Spleen (tissue), 11 donors: ENCODE measurements around the gene ACOX3. TPM values are rescaled to one million over a fixed set of nuclear protein-coding genes. Genes with fewer than 3 reads are reported as not detected.

Source experiments
- DNase-seq: peaks from one replicate; pipeline ENCODE4 v3.0.0-alpha.2; 2020
- H3K27ac ChIP-seq, 8 donors: fragments of 200-600 bp; sonication (generic) in 7 of 8; 1 replicate in 4 of 8; 2 replicates in 4 of 8; pipeline versions ENCODE4 v1.5.0 to v1.8.0; 2016 to 2021; ENCODE audit warnings: inconsistent platforms in 4 of 8, mild to moderate bottlenecking in 4 of 8, moderate library complexity in 1 of 8
- H3K27me3 ChIP-seq, 7 donors: fragments of 200-600 bp; sonication (generic) in 6 of 7; replicated peaks in 1 of 7; 1 replicate in 4 of 7; 2 replicates in 3 of 7; pipeline versions ENCODE4 v1.5.0 to v1.8.0; 2016 to 2021; ENCODE audit warnings: inconsistent platforms in 3 of 7, mild to moderate bottlenecking in 1 of 7
- H3K36me3 ChIP-seq, 6 donors: fragments of 200-600 bp; sonication (generic) in 5 of 6; 1 replicate in 4 of 6; 2 replicates in 2 of 6; pipeline versions ENCODE4 v1.5.0 to v1.8.0; 2016 to 2021; ENCODE audit warnings: inconsistent platforms in 2 of 6
- H3K4me1 ChIP-seq, 6 donors: fragments of 200-600 bp; sonication (generic) in 5 of 6; 1 replicate in 3 of 6; 2 replicates in 3 of 6; pipeline versions ENCODE4 v1.5.0 to v1.8.0; 2016 to 2021; ENCODE audit warnings: inconsistent platforms in 3 of 6
- H3K4me3 ChIP-seq, 8 donors: fragments of 200-600 bp; sonication (generic) in 7 of 8; 1 replicate in 4 of 8; 2 replicates in 4 of 8; pipeline versions ENCODE4 v1.5.0 to v1.8.0; 2016 to 2021; ENCODE audit warnings: inconsistent platforms in 4 of 8, mild to moderate bottlenecking in 4 of 8, moderate library complexity in 2 of 8
- H3K9me3 ChIP-seq, 8 donors: fragments of 200-600 bp; sonication (generic) in 7 of 8; 1 replicate in 4 of 8; 2 replicates in 4 of 8; pipeline versions ENCODE4 v1.5.0 to v1.8.0; 2016 to 2021; ENCODE audit warnings: inconsistent platforms in 4 of 8
- POLR2A ChIP-seq, 3 donors: fragments of 450-650 bp; IDR thresholded peaks; one replicate each; pipeline ENCODE4 v1.5.1; 2017; ENCODE audit warnings: antibody characterized with exemption in 3 of 3, mild to moderate bottlenecking in 1 of 3
- POLR2AphosphoS5 ChIP-seq, 3 donors: sonication (generic); formaldehyde crosslinking; IDR thresholded peaks; one replicate each; pipeline ENCODE4 v1.5.1; 2017; ENCODE audit warnings: antibody characterized with exemption in 3 of 3
- WGBS, 5 donors: extraction: QIAGEN DNeasy Blood & Tissue Kit in 3 of 5; methylation state at CpG; one replicate each; pipeline versions ENCODE4 v1.1.5 to v1.1.7; 2013 to 2018; 5-methylcytosine and 5-hydroxymethylcytosine counted together
- intact Hi-C: fragments of 100-400 bp; cut with DNase I; formaldehyde crosslinking; loops from one replicate; pipeline ENCODE4 v1.15.0; 2023; ENCODE audit warnings: low total_unique reads
- polyA plus RNA-seq, 3 donors: library from polyadenylated mRNA; stranded (reverse); fragments of 200-250 nt; gene quantifications; one replicate each; pipeline ENCODE4 v1.2.1, GENCODE V29; 2013
- total RNA-seq, 7 donors: library from RNA; depleted of rRNA in 3 of 7; stranded (reverse); fragments of >200 nt in 3 of 7; fragmentation: NEBNext Ultra II Directional in 4 of 7; extraction: Animal tissue kit (Norgen Biotek cat#: 25700) in 4 of 7; gene quantifications; one replicate each; pipeline versions ENCODE4 v1.1.0 to v1.2.1, GENCODE V29; 2016 to 2021
- TF ChIP-seq, protein P1 (sequence below), 11 experiments: fragments of 200-600 bp in 7 of 11; fragments of 450-650 bp in 4 of 11; sonication (generic) in 4 of 11; IDR thresholded peaks in 8 of 11; conservative IDR thresholded peaks in 3 of 11; 1 replicate in 7 of 11; 2 replicates in 4 of 11; pipeline versions ENCODE4 v1.4.0 to v1.8.0; 2016 to 2021; ENCODE audit warnings: antibody characterized with exemption in 11 of 11, inconsistent platforms in 4 of 11, mild to moderate bottlenecking in 1 of 11
- donor health status: healthy with polysubstance abuse.
- donor health status: DM: no; HTN: no; CAD: no; lungs with moderate emphysema.
- donor health status: DM: no; HTN: no; CAD: no.
- donor health status: Bipolar disorder and iron deficiency.
- donor health status: healthy.
- donor health status: DM: no; HTN: no; CAD: no.
- donor health status: DM: yes; HTN: yes; CAD: no.

Gene ACOX3
- total and polyA plus RNA-seq, 10 donors: 11.3 to 26.5 (median 19.7) TPM

DNA sequence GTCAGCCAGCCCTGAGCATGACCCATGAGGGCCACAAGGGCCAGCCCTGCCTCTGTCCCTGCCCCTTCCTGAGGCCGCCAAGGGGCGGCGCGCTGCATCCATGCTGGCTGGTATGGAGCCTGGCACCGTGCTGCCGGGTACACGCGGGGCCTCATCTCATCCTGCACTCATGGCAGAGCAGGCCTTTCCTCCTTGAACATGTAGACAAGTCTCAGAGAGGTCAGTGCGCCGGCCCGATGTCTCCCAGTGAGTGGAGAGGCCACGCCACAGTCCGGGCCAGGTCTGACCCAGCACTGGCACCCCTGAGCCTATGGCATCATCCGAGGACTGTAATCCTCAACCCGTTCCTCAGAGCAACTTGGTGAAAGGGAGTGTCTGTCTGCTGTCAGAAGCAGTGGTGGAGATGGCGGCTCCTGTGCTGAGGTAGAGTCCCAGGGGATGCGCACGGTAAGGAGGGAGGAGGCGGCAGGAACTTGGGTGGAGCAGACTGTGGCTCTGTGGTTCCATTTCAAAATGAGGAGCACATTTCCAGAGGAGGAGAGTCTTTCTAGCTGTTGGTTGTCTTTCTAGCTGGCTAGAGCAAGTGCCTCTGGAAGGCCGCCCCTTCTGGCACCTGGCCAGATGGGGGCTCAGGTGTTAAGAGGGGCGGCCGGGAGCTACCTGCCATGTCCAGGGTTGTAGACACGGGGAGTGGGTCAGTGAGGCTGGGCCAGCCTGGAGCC is 32.8 kb upstream of the ACOX3 start:
- no peak overlapping the region for H3K4me3 ChIP-seq
- no peak for DNase-seq
- intact Hi-C loops: no loop called here

GRCh38 chr4:8472689-8473197 is 32.2 kb upstream of the ACOX3 start:
- no peaks in the 10 kb centered on the region for H3K9me3 ChIP-seq
- peaks cover 0 to 7% (median 0%) of the 10 kb centered on the region in 6 donors for H3K4me1 ChIP-seq
- intact Hi-C loops: no loop called here
- peaks cover 0 to 90% (median 44%) of the 10 kb centered on the region in 6 donors for H3K36me3 ChIP-seq
- no peak for TF ChIP-seq POLR2A (IDR thresholded peaks at IDR 0.05)
- no peak for DNase-seq
- no peak overlapping the region for H3K4me3 ChIP-seq
- no peaks in the 10 kb centered on the region for H3K27me3 ChIP-seq
- H3K27ac ChIP-seq: peak overlapping the region in 1 of 8 donors; percentile 24
- WGBS, 5 donors: 72 to 89% (median 81%) methylated on average over 7 of the region's 7 CpGs

More for the DNA sequence above, 32.8 kb upstream of the ACOX3 start:
- Histone ChIP-seq H3K36me3 (peaks cover 0 to 90% (median 38%) of the 10 kb centered on the region in 6 donors), H3K27me3 (no peaks in the 10 kb centered on the region), H3K9me3 (no peaks in the 10 kb centered on the region), H3K4me1 (peaks cover 0 to 7% (median 0%) of the 10 kb centered on the region in 6 donors), H3K27ac (peak overlapping the region in 1 of 8 donors; percentile 24)
- WGBS, 5 donors: 88 to 93% (median 91%) methylated on average over 14 to 23 of the region's 23 CpGs
- no peak for TF ChIP-seq POLR2A (IDR thresholded peaks at IDR 0.05)
- no peak for TF ChIP-seq POLR2AphosphoS5 (IDR thresholded peaks at IDR 0.05)
- TF ChIP-seq, protein P1, sequence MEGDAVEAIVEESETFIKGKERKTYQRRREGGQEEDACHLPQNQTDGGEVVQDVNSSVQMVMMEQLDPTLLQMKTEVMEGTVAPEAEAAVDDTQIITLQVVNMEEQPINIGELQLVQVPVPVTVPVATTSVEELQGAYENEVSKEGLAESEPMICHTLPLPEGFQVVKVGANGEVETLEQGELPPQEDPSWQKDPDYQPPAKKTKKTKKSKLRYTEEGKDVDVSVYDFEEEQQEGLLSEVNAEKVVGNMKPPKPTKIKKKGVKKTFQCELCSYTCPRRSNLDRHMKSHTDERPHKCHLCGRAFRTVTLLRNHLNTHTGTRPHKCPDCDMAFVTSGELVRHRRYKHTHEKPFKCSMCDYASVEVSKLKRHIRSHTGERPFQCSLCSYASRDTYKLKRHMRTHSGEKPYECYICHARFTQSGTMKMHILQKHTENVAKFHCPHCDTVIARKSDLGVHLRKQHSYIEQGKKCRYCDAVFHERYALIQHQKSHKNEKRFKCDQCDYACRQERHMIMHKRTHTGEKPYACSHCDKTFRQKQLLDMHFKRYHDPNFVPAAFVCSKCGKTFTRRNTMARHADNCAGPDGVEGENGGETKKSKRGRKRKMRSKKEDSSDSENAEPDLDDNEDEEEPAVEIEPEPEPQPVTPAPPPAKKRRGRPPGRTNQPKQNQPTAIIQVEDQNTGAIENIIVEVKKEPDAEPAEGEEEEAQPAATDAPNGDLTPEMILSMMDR (IDR thresholded peaks at IDR 0.05 in 8 of 11, conservative IDR thresholded peaks at IDR 0.05 in 3 of 11): no peak

DNA sequence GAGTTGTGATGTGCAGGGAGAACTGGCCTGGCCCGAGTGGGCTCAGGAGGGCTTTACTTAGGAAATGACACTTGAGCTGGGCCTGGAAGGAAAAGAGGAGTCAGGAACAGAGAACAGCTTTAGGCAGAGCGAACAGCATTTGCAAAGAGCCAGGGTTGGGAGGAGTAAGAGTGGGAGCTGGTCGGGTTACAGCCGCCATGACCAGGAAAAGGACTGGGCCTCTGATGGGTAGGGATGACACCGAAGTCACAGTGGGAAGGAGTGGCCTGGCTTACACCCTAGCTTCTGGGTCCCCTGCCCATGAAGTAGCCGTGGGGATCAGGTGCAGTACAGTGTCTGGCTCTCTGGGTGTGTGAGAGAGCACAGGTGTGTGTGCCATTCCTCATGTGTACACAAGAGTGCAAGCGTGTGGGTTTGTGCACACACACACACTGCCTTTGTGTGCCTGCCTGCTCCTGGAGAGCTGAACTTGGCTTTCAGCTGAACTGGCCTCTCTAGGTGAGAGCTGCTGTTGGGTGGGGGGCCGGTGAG is 31.7 kb upstream of the ACOX3 start:
- Histone ChIP-seq H3K4me3 (no peak overlapping the region), H3K27me3 (no peaks in the 10 kb centered on the region), H3K4me1 (peaks cover 0 to 7% (median 0%) of the 10 kb centered on the region in 6 donors), H3K27ac (no peak overlapping the region), H3K9me3 (no peaks in the 10 kb centered on the region), H3K36me3 (peaks cover 0 to 90% (median 46%) of the 10 kb centered on the region in 6 donors)
- TF ChIP-seq POLR2A (IDR thresholded peaks at IDR 0.05): no peak
- TF ChIP-seq, protein P1 (IDR thresholded peaks at IDR 0.05 in 8 of 11, conservative IDR thresholded peaks at IDR 0.05 in 3 of 11): no peak
- no peak for TF ChIP-seq POLR2AphosphoS5 (IDR thresholded peaks at IDR 0.05)
- intact Hi-C loops: no loop called here
- DNase-seq: no peak
- 87 to 92% (median 91%) methylated on average over 7 to 8 of the region's 8 CpGs for WGBS, 5 donors

DNA sequence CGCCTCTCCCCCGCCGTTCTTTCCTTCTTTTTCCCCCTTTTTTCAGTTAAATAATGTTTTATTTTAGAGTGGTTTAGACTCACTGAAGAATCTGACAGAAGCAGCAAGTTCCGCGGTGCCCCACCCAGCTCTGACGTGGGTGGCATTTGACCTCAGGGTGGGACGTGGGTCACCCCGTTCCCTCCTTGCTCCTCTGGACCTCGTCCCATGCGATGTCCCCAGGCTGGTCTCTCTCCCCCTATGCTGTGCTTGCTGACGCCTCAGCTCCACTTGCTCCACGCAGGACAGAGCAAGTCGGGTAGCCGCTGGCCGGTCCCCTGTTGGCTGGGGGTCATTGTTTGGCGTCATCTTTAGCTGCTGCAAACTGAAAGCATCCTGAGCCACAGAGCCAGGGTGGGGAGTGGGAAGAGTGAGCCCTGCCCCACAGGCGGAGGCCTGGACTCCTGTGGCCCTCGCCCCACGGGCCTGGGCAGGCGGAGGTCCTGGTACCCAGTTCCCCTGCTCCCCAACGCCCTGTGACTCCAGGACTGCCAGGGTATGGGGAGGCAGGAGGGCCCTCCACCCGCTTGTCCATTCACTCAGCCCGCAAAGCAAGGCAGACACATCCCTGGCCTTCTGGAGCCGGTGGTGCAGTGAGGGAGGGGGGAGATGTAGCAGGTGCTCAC is 30.8 kb upstream of the ACOX3 start:
- no peak overlapping the region for H3K4me3 ChIP-seq
- TF ChIP-seq POLR2A (IDR thresholded peaks at IDR 0.05) (no peak), POLR2AphosphoS5 (IDR thresholded peaks at IDR 0.05) (no peak)
- TF ChIP-seq, protein P1 (IDR thresholded peaks at IDR 0.05 in 8 of 11, conservative IDR thresholded peaks at IDR 0.05 in 3 of 11): no peak
- H3K9me3 ChIP-seq: no peaks in the 10 kb centered on the region
- no peaks in the 10 kb centered on the region for H3K27me3 ChIP-seq
- no peak for DNase-seq
- 84 to 93% (median 92%) methylated on average over 23 to 24 of the region's 24 CpGs for WGBS, 5 donors
- peaks cover 0 to 90% (median 46%) of the 10 kb centered on the region in 6 donors for H3K36me3 ChIP-seq
- H3K4me1 ChIP-seq: peaks cover 0 to 7% (median 0%) of the 10 kb centered on the region in 6 donors
- no peak overlapping the region for H3K27ac ChIP-seq
- intact Hi-C loops: no loop called here
